HEK293T (cell line): ENCODE data around the gene ISM1.

Source experiments
- CTCF ChIA-PET: fragments of 350-600 bp; formaldehyde crosslinking; extraction: SDS; loops from one replicate; lab custom pipeline; 2021; ENCODE audit warnings: antibody characterized with exemption, inconsistent platforms; lab: Yijun Ruan, JAX
- POLR2A ChIA-PET: fragments of 350-600 bp; formaldehyde crosslinking; extraction: SDS; loops from one replicate; lab custom pipeline; 2020; ENCODE audit warnings: antibody characterized with exemption, inconsistent platforms; lab: Yijun Ruan, JAX
- DNase-seq: peaks from one replicate; pipeline ENCODE4 v3.0.0; 2012; ENCODE audit warnings: mixed read lengths; ENCODE audit errors: extremely low spot score
- ARNT ChIP-seq: fragments of 450-650 bp; IDR thresholded peaks from 2 replicates; pipeline ENCODE4 v1.6.1; 2017; ENCODE audit warnings: mild to moderate bottlenecking
- BHLHE40 ChIP-seq: fragments of 450-650 bp; IDR thresholded peaks from 2 replicates; pipeline ENCODE4 v1.6.1; 2016; ENCODE audit warnings: mild to moderate bottlenecking, moderate library complexity, borderline replicate concordance
- CTBP1 ChIP-seq: fragments of 450-650 bp; IDR thresholded peaks from 2 replicates; pipeline ENCODE4 v1.6.1; 2016; ENCODE audit warnings: borderline replicate concordance
- ELF4 ChIP-seq: fragments of 450-650 bp; IDR thresholded peaks from 2 replicates; pipeline ENCODE4 v1.6.1; 2017; ENCODE audit warnings: antibody characterized with exemption
- FOXA1 ChIP-seq: fragments of 450-650 bp; IDR thresholded peaks from 2 replicates; pipeline ENCODE4 v1.6.1; 2016; ENCODE audit warnings: mild to moderate bottlenecking
- FOXK2 ChIP-seq: fragments of 450-650 bp; IDR thresholded peaks from 2 replicates; pipeline ENCODE4 v1.6.1; 2016; ENCODE audit warnings: mild to moderate bottlenecking
- FOXM1 ChIP-seq: fragments of 450-650 bp; IDR thresholded peaks from 2 replicates; pipeline ENCODE4 v1.6.1; 2017; ENCODE audit warnings: mild to moderate bottlenecking, borderline replicate concordance
- HDGF ChIP-seq: fragments of 450-650 bp; IDR thresholded peaks from 2 replicates; pipeline ENCODE4 v1.6.1; 2017; ENCODE audit warnings: antibody characterized with exemption, borderline replicate concordance
- L3MBTL2 ChIP-seq: fragments of 450-650 bp; conservative IDR thresholded peaks from 2 replicates; pipeline ENCODE4 v1.6.1; 2016; ENCODE audit warnings: mild to moderate bottlenecking
- LEF1 ChIP-seq: fragments of 450-650 bp; IDR thresholded peaks from 2 replicates; pipeline ENCODE4 v1.6.1; 2017; ENCODE audit warnings: mild to moderate bottlenecking, borderline replicate concordance
- NFRKB ChIP-seq: fragments of 450-650 bp; IDR thresholded peaks from 2 replicates; pipeline ENCODE4 v1.6.1; 2016; ENCODE audit warnings: mild to moderate bottlenecking, moderate library complexity
- PKNOX1 ChIP-seq: fragments of 450-650 bp; IDR thresholded peaks from 2 replicates; pipeline ENCODE4 v1.6.1; 2016
- SP1 ChIP-seq: fragments of 450-650 bp; IDR thresholded peaks from 2 replicates; pipeline ENCODE4 v1.6.1; 2017
- SUZ12 ChIP-seq: fragments of 450-650 bp; IDR thresholded peaks from 2 replicates; pipeline ENCODE4 v1.6.1; 2016; ENCODE audit warnings: mild to moderate bottlenecking
- TARDBP ChIP-seq: fragments of 450-650 bp; IDR thresholded peaks from 2 replicates; pipeline ENCODE4 v1.6.1; 2016
- ZNF384 ChIP-seq: fragments of 450-650 bp; IDR thresholded peaks from 2 replicates; pipeline ENCODE4 v1.6.1; 2016

Gene ISM1

GRCh38 chr20:13289031-13289430 is 68.0 kb downstream of the ISM1 start:
- TF ChIP-seq SP1 (no peak), SUZ12 (no peak), ELF4 (no peak), FOXM1 (no peak), LEF1 (no peak), NFRKB (no peak), L3MBTL2 (no peak), PKNOX1 (no peak), FOXK2 (no peak), ZNF384 (no peak), HDGF (no peak), TARDBP (no peak), CTBP1 (no peak), BHLHE40 (no peak), ARNT (no peak), FOXA1 (no peak)
- CTCF ChIA-PET = no interaction called here
- no peak for DNase-seq

GRCh38 chr20:13290724-13291123 is 69.7 kb downstream of the ISM1 start:
- no peak for TF ChIP-seq ELF4
- TF ChIP-seq SP1 = no peak
- TF ChIP-seq LEF1 = no peak
- TF ChIP-seq ZNF384 = no peak
- TF ChIP-seq FOXK2 = no peak
- TF ChIP-seq CTBP1 = no peak
- TF ChIP-seq FOXA1 = no peak
- no peak for TF ChIP-seq HDGF
- TF ChIP-seq NFRKB = no peak
- no peak for TF ChIP-seq FOXM1
- no peak for TF ChIP-seq TARDBP
- no peak for TF ChIP-seq BHLHE40
- TF ChIP-seq SUZ12 = no peak
- TF ChIP-seq PKNOX1 = no peak
- CTCF ChIA-PET = no interaction called here
- POLR2A ChIA-PET = no interaction called here
- no peak for DNase-seq

More at GRCh38 chr20:13289031-13289430, 68.0 kb downstream of the ISM1 start:
- POLR2A ChIA-PET = no interaction called here

GRCh38 chr20:13291157-13291556 is 70.1 kb downstream of the ISM1 start:
- ChIA-PET CTCF (no interaction called here), POLR2A (no interaction called here)
- TF ChIP-seq BHLHE40 = no peak
- TF ChIP-seq ELF4 = no peak
- no peak for TF ChIP-seq FOXA1
- TF ChIP-seq PKNOX1 = no peak
- TF ChIP-seq FOXM1 = no peak
- no peak for TF ChIP-seq CTBP1
- no peak for TF ChIP-seq SUZ12
- TF ChIP-seq HDGF = no peak
- TF ChIP-seq ARNT = no peak
- TF ChIP-seq NFRKB = no peak
- no peak for TF ChIP-seq LEF1
- no peak for TF ChIP-seq SP1
- no peak for TF ChIP-seq ZNF384
- no peak for TF ChIP-seq FOXK2
- TF ChIP-seq L3MBTL2 = no peak
- no peak for TF ChIP-seq TARDBP
- DNase-seq = no peak

GRCh38 chr20:13292201-13292885 is 71.3 kb downstream of the ISM1 start:
- ChIA-PET CTCF (interaction anchor here (0.5 kb wide), 1 partner anchor 295 kb away, joined by 3 read pairs; no protein-coding TSS in a partner anchor), POLR2A (no interaction called here)
- DNase-seq = no peak
- no peak for TF ChIP-seq FOXM1
- no peak for TF ChIP-seq FOXK2
- TF ChIP-seq ARNT = no peak
- TF ChIP-seq PKNOX1 = no peak
- TF ChIP-seq ZNF384 = no peak
- no peak for TF ChIP-seq BHLHE40
- no peak for TF ChIP-seq HDGF
- TF ChIP-seq L3MBTL2 = no peak
- TF ChIP-seq FOXA1 = no peak
- TF ChIP-seq LEF1 = no peak
- TF ChIP-seq SUZ12 = no peak
- TF ChIP-seq TARDBP = no peak
- no peak for TF ChIP-seq CTBP1
- TF ChIP-seq ELF4 = no peak
- TF ChIP-seq NFRKB = no peak
- TF ChIP-seq SP1 = no peak

GRCh38 chr20:13294522-13294921 is 73.4 kb downstream of the ISM1 start:
- no peak for DNase-seq
- POLR2A ChIA-PET = no interaction called here
- TF ChIP-seq HDGF (no peak), FOXM1 (no peak), NFRKB (no peak), SP1 (no peak), FOXK2 (no peak), ZNF384 (no peak), CTBP1 (no peak)
- CTCF ChIA-PET = no interaction called here

GRCh38 chr20:13295637-13296036 is 74.6 kb downstream of the ISM1 start:
- POLR2A ChIA-PET = no interaction called here
- DNase-seq = no peak
- TF ChIP-seq L3MBTL2 = no peak
- no peak for TF ChIP-seq TARDBP
- no peak for TF ChIP-seq NFRKB
- TF ChIP-seq PKNOX1 = no peak
- TF ChIP-seq ELF4 = no peak
- TF ChIP-seq FOXK2 = no peak
- TF ChIP-seq ZNF384 = no peak
- CTCF ChIA-PET = no interaction called here
